ENCODE results near the gene ADAMTS14. TPM values are rescaled to one million over a fixed set of nuclear protein-coding genes. Genes with fewer than 3 reads are reported as not detected.

The ADAMTS14 gene
- total RNA-seq, 1 experiment from 2014 or later = 0.14 TPM

DNA sequence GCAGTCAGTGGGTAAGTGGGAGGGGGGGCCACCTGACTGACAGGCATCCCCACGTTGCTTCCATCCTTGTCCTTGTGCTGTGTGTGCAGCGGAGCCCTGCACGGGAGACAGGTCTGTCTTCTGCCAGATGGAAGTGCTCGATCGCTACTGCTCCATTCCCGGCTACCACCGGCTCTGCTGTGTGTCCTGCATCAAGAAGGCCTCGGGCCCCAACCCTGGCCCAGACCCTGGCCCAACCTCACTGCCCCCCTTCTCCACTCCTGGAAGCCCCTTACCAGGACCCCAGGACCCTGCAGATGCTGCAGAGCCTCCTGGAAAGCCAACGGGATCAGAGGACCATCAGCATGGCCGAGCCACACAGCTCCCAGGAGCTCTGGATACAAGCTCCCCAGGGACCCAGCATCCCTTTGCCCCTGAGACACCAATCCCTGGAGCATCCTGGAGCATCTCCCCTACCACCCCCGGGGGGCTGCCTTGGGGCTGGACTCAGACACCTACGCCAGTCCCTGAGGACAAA lies 88.0 kb downstream of the ADAMTS14 start:
- H3K27me3 Mint-ChIP-seq (ENCODE audit: unreplicated experiment) = peaks cover 98% of the 10 kb centered on the region
- H3K4me3 Mint-ChIP-seq (ENCODE audit: low read depth, unreplicated experiment) = no peak overlapping the region
- TF ChIP-seq, protein P1, sequence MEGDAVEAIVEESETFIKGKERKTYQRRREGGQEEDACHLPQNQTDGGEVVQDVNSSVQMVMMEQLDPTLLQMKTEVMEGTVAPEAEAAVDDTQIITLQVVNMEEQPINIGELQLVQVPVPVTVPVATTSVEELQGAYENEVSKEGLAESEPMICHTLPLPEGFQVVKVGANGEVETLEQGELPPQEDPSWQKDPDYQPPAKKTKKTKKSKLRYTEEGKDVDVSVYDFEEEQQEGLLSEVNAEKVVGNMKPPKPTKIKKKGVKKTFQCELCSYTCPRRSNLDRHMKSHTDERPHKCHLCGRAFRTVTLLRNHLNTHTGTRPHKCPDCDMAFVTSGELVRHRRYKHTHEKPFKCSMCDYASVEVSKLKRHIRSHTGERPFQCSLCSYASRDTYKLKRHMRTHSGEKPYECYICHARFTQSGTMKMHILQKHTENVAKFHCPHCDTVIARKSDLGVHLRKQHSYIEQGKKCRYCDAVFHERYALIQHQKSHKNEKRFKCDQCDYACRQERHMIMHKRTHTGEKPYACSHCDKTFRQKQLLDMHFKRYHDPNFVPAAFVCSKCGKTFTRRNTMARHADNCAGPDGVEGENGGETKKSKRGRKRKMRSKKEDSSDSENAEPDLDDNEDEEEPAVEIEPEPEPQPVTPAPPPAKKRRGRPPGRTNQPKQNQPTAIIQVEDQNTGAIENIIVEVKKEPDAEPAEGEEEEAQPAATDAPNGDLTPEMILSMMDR (IDR thresholded peaks at IDR 0.05; ENCODE audit: unreplicated experiment) = no peak
- BruUV-seq (replicated peaks) = no TSS peak
- peaks cover 3% of the 10 kb centered on the region for H3K9me3 Mint-ChIP-seq (ENCODE audit: low read depth, unreplicated experiment)
- H3K27ac Mint-ChIP-seq (ENCODE audit: unreplicated experiment) = no peak overlapping the region
- H3K4me1 Mint-ChIP-seq (ENCODE audit: low read depth, unreplicated experiment) = no peaks in the 10 kb centered on the region
- intact Hi-C loops (cut with micrococcal nuclease; ENCODE audit: unreplicated experiment) = no loop called here
- CTCF ChIA-PET = interaction anchor here (0.6 to 1.1 kb wide), 2 partner anchors 185 to 613 kb away, joined by 3 to 4 read pairs; no protein-coding TSS in a partner anchor
- H3K36me3 Mint-ChIP-seq (ENCODE audit: insufficient read depth, unreplicated experiment) = no peaks in the 10 kb centered on the region
- no peak for DNase-seq

GRCh38 chr10:70761031-70761601 lies 88.8 kb downstream of the ADAMTS14 start:
- Mint-ChIP-seq H3K27ac (ENCODE audit: unreplicated experiment) (no peak overlapping the region), H3K27me3 (ENCODE audit: unreplicated experiment) (peaks cover 100% of the 10 kb centered on the region), H3K4me1 (ENCODE audit: low read depth, unreplicated experiment) (no peaks in the 10 kb centered on the region), H3K4me3 (ENCODE audit: low read depth, unreplicated experiment) (no peak overlapping the region), H3K36me3 (ENCODE audit: insufficient read depth, unreplicated experiment) (no peaks in the 10 kb centered on the region), H3K9me3 (ENCODE audit: low read depth, unreplicated experiment) (peaks cover 3% of the 10 kb centered on the region)
- intact Hi-C loops (cut with micrococcal nuclease; ENCODE audit: unreplicated experiment) = no loop called here
- no TSS peak for BruUV-seq (replicated peaks)
- CTCF ChIA-PET = interaction anchor here (0.6 to 1.3 kb wide), 5 partner anchors 104 to 613 kb away, joined by 3 to 5 read pairs (median 4); no protein-coding TSS in a partner anchor
- no peak for DNase-seq
- TF ChIP-seq, protein P1 (IDR thresholded peaks at IDR 0.05; ENCODE audit: unreplicated experiment) = no peak

DNA sequence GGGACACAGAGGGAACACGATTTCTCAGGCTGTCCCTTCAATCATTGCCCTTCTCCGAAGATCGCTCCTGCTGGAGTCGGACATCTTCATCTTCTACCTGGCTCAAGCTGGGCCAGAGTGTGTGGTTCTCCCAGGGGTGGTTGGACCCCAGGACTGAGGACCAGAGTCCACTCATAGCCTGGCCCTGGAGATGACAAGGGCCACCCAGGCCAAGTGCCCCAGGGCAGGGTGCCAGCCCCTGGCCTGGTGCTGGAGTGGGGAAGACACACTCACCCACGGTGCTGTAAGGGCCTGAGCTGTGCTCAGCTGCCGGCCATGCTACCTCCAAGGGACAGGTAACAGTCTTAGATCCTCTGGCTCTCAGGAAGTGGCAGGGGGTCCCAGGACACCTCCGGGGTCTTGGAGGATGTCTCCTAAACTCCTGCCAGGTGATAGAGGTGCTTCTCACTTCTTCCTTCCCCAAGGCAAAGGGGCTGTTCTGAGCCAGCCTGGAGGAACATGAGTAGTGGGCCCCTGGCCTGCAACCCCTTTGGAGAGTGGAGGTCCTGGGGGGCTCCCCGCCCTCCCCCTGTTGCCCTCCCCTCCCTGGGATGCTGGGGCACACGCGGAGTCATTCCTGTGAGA lies 89.5 kb downstream of the ADAMTS14 start:
- Mint-ChIP-seq H3K36me3 (ENCODE audit: insufficient read depth, unreplicated experiment) (no peaks in the 10 kb centered on the region), H3K4me3 (ENCODE audit: low read depth, unreplicated experiment) (no peak overlapping the region), H3K4me1 (ENCODE audit: low read depth, unreplicated experiment) (no peaks in the 10 kb centered on the region), H3K27ac (ENCODE audit: unreplicated experiment) (no peak overlapping the region), H3K9me3 (ENCODE audit: low read depth, unreplicated experiment) (peaks cover 3% of the 10 kb centered on the region), H3K27me3 (ENCODE audit: unreplicated experiment) (peaks cover 100% of the 10 kb centered on the region)
- CTCF ChIA-PET = interaction anchor here (0.6 to 1.3 kb wide), 2 partner anchors 105 to 213 kb away, joined by 4 to 5 read pairs; no protein-coding TSS in a partner anchor
- no TSS peak for BruUV-seq (replicated peaks)
- DNase-seq = no peak
- intact Hi-C loops (cut with micrococcal nuclease; ENCODE audit: unreplicated experiment) = no loop called here
- TF ChIP-seq, protein P1 (IDR thresholded peaks at IDR 0.05; ENCODE audit: unreplicated experiment) = no peak

GRCh38 chr10:70762441-70763175 lies 90.3 kb downstream of the ADAMTS14 start:
- Mint-ChIP-seq H3K4me3 (ENCODE audit: low read depth, unreplicated experiment) (no peak overlapping the region), H3K27me3 (ENCODE audit: unreplicated experiment) (peaks cover 100% of the 10 kb centered on the region), H3K27ac (ENCODE audit: unreplicated experiment) (no peak overlapping the region), H3K36me3 (ENCODE audit: insufficient read depth, unreplicated experiment) (no peaks in the 10 kb centered on the region), H3K9me3 (ENCODE audit: low read depth, unreplicated experiment) (peaks cover 3% of the 10 kb centered on the region), H3K4me1 (ENCODE audit: low read depth, unreplicated experiment) (no peaks in the 10 kb centered on the region)
- CTCF ChIA-PET = no interaction called here
- intact Hi-C loops (cut with micrococcal nuclease; ENCODE audit: unreplicated experiment) = no loop called here
- no TSS peak for BruUV-seq (replicated peaks)
- TF ChIP-seq, protein P1 (IDR thresholded peaks at IDR 0.05; ENCODE audit: unreplicated experiment) = no peak
- DNase-seq = no peak
